ENCODE measurements around the gene OR2A25. TPM values are rescaled to one million over a fixed set of nuclear protein-coding genes. Genes with fewer than 3 reads are reported as not detected.

OR2A25 gene
- polyA plus RNA-seq, 1 experiment: not detected

DNA sequence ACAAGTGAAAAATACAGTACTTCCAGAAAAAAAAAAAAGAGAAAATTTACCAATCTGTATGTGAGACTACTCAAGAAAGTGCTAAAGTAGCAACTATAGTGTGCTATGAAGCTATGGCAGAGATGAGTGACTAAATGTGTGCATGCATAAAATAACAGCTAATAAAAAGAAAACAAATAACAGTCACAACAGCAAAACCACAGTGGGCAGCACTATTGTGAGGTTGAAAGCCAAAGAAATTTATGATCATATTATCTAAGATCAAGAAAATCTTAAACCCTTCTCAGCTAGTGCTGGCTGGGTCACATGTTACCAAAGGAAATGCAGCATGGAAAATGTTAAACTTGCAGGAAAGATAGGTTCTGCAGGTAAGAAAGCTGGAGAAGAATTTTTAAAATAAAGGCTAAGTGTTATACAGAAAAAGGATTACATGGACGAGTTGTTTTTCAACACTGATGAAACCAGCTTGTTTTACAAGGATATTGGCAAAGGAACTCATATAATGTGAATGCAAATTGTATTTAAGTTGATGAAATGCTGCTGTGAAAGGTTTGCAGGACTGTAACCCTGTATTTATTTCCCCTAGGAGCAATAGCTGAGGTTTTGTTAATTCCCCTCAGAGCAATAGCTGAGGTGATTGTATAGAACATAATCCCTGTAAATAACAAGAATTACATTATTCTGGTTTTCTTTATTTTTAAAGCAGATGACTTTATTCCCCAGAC is 36.5 kb upstream of the OR2A25 start:
- ChIA-PET CTCF (interaction anchor here (1.1 to 1.2 kb wide), 2 partner anchors 95 to 359 kb away, joined by 3 read pairs; no protein-coding TSS in a partner anchor), POLR2A (no interaction called here)
- no peak overlapping the region for H3K4me3 ChIP-seq (ENCODE audit: low read depth, low read length)

DNA sequence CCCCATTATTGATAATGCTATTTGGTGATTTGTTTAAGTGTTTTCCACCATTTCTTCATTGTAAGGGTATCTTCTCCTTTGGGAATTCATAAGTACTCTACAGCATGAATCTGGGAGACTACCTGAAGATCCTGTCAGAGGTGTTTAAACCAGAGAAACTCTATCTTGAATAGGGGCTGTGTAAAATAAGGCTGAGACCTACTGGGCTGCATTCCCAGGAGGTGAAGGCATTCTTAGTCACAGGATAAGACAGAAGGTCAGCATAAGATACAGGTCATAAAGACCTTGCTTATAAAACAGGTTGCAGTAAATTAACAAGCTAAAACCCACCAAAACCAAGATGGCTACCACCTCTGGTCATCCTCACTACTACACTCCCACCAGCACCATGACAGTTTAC is 34.2 kb upstream of the OR2A25 start:
- CTCF ChIA-PET: no interaction called here
- H3K27ac ChIP-seq (ENCODE audit: low read depth, low read length): no peak overlapping the region
- POLR2A ChIA-PET: no interaction called here
- no peak for DNase-seq (ENCODE audit: low read depth, low spot score)
- H3K27me3 ChIP-seq (ENCODE audit: control insufficient read depth, insufficient read depth, low read length): no peaks in the 10 kb centered on the region
- H3K9me3 ChIP-seq (ENCODE audit: control insufficient read depth, insufficient read depth, low read length): no peaks in the 10 kb centered on the region
- H3K4me3 ChIP-seq (ENCODE audit: low read depth, low read length): no peak overlapping the region
- TF ChIP-seq, protein P1, sequence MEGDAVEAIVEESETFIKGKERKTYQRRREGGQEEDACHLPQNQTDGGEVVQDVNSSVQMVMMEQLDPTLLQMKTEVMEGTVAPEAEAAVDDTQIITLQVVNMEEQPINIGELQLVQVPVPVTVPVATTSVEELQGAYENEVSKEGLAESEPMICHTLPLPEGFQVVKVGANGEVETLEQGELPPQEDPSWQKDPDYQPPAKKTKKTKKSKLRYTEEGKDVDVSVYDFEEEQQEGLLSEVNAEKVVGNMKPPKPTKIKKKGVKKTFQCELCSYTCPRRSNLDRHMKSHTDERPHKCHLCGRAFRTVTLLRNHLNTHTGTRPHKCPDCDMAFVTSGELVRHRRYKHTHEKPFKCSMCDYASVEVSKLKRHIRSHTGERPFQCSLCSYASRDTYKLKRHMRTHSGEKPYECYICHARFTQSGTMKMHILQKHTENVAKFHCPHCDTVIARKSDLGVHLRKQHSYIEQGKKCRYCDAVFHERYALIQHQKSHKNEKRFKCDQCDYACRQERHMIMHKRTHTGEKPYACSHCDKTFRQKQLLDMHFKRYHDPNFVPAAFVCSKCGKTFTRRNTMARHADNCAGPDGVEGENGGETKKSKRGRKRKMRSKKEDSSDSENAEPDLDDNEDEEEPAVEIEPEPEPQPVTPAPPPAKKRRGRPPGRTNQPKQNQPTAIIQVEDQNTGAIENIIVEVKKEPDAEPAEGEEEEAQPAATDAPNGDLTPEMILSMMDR (IDR thresholded peaks at IDR 0.05; ENCODE audit: low read depth, low read length): no peak

More for the DNA sequence above, 36.5 kb upstream of the OR2A25 start:
- H3K9me3 ChIP-seq (ENCODE audit: control insufficient read depth, insufficient read depth, low read length): no peaks in the 10 kb centered on the region
- no peak for DNase-seq (ENCODE audit: low read depth, low spot score)
- no peaks in the 10 kb centered on the region for H3K27me3 ChIP-seq (ENCODE audit: control insufficient read depth, insufficient read depth, low read length)
- no peak overlapping the region for H3K27ac ChIP-seq (ENCODE audit: low read depth, low read length)
- TF ChIP-seq, protein P1 (IDR thresholded peaks at IDR 0.05; ENCODE audit: low read depth, low read length): no peak

DNA sequence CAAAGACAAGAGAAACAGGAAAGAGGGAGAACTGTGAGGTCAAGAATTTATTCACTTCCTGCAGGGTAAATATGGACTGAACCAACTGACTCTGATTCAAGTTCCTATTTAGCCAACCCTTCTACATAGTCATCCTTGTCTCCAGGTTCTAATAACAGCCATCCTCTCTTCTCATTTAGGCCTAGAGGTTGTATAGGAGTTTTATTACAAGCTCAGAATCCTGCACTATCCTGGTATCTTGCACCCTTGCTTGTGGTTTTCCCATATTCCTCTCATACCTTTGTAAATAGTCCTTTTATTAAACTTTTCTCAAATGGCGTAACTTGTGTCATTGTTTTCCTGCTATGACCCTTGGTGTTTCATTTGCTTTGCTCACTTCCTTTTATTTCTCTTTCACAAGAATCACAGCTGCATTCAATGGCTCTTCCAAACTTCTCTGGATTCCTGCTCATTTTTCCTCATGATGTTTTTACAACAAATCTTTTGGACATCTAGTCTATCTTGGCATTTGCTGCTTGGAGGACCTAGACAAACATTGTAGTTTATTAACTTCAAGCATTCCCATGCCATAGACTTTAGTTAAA is 33.2 kb upstream of the OR2A25 start:
- no peak overlapping the region for H3K27ac ChIP-seq (ENCODE audit: low read depth, low read length)
- POLR2A ChIA-PET: no interaction called here
- H3K9me3 ChIP-seq (ENCODE audit: control insufficient read depth, insufficient read depth, low read length): no peaks in the 10 kb centered on the region
- no peak for DNase-seq (ENCODE audit: low read depth, low spot score)
- no peak overlapping the region for H3K4me3 ChIP-seq (ENCODE audit: low read depth, low read length)
- H3K27me3 ChIP-seq (ENCODE audit: control insufficient read depth, insufficient read depth, low read length): no peaks in the 10 kb centered on the region
- TF ChIP-seq, protein P1 (IDR thresholded peaks at IDR 0.05; ENCODE audit: low read depth, low read length): no peak
- CTCF ChIA-PET: no interaction called here

DNA sequence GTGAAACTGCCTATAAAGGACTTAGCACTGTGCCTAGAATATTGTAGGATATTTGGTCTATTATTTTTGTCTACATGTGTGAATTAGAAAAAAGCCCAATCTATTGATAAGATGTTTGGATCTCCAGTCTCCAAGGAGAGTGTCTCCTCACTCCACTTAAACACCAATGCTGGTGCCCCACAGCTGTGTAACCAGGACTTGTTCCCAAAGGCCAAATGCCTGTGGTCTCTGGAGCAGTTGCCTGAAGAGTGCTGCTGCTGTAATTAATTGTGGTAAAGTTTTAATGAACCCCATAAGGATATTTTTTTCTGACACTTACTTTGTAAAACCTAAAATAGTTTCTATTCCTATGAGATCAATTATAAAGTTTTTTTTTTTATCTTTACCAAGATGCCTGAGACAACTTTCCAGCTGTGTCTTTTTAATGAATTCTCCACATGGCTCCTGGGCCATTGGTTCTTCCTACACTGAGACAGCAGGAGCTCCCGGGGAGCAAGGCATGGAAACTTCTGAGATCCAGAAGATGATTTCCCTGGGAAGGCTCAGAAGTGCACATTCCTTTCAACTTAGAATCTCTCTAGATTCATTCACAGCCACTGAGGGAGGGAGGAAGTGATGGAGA is 32.1 kb upstream of the OR2A25 start:
- TF ChIP-seq, protein P1 (IDR thresholded peaks at IDR 0.05; ENCODE audit: low read depth, low read length): no peak
- H3K9me3 ChIP-seq (ENCODE audit: control insufficient read depth, insufficient read depth, low read length): no peaks in the 10 kb centered on the region
- POLR2A ChIA-PET: no interaction called here
- CTCF ChIA-PET: interaction anchor here (0.7 to 1.3 kb wide), 2 partner anchors 10 to 91 kb away, joined by 3 to 8 read pairs; no protein-coding TSS in a partner anchor
- DNase-seq (ENCODE audit: low read depth, low spot score): no peak
- H3K27ac ChIP-seq (ENCODE audit: low read depth, low read length): no peak overlapping the region
- H3K4me3 ChIP-seq (ENCODE audit: low read depth, low read length): no peak overlapping the region
- no peaks in the 10 kb centered on the region for H3K27me3 ChIP-seq (ENCODE audit: control insufficient read depth, insufficient read depth, low read length)

DNA sequence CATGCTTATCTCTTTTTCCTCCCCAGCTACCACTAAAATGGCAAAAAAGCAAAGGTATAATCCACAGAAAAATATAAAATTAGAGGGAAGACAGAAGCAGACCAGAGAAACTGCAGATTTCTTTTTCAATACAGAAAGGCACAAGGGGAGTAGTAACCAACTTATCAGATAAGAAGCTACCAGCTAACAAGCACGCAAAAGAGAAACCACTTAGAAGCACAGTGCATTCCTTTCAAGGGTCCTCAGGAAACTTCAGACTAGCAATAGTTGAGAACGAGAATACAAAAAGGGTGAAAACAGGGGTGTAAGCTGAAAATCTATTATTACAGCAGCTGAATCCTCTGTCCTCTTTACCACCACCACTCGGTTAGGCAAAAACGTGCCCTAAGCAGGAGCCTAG is 30.7 kb upstream of the OR2A25 start:
- Histone ChIP-seq H3K27me3 (ENCODE audit: control insufficient read depth, insufficient read depth, low read length) (no peaks in the 10 kb centered on the region), H3K9me3 (ENCODE audit: control insufficient read depth, insufficient read depth, low read length) (no peaks in the 10 kb centered on the region), H3K4me3 (ENCODE audit: low read depth, low read length) (no peak overlapping the region), H3K27ac (ENCODE audit: low read depth, low read length) (no peak overlapping the region)
- CTCF ChIA-PET: interaction anchor here (1.3 kb wide), 1 partner anchor 11 kb away, joined by 8 read pairs; no protein-coding TSS in a partner anchor
- TF ChIP-seq, protein P1 (IDR thresholded peaks at IDR 0.05; ENCODE audit: low read depth, low read length): no peak
- POLR2A ChIA-PET: no interaction called here
- DNase-seq (ENCODE audit: low read depth, low spot score): no peak
